HEK293 (cell line): Measurements from ENCODE around the gene ENGASE.

Source experiments
- CTCF ChIA-PET: fragments of 350-600 bp; formaldehyde crosslinking; extraction: SDS; loops from one replicate; lab custom pipeline; 2021; ENCODE audit warnings: antibody characterized with exemption; lab: Yijun Ruan, JAX
- POLR2A ChIA-PET: fragments of 300-600 bp; formaldehyde crosslinking; extraction: SDS; loops from one replicate; lab custom pipeline; 2020; ENCODE audit warnings: antibody characterized with exemption, inconsistent platforms; lab: Yijun Ruan, JAX
- H3K27ac ChIP-seq: fragments of 200-500 bp; sonication (Bioruptor generic); 2 replicates; pipeline ENCODE4 v1.5.1; 2014; ENCODE audit warnings: low read depth, low read length, control low read depth, inconsistent platforms; ENCODE audit errors: extremely low read depth
- H3K36me3 ChIP-seq, 2 experiments: fragments of 200-500 bp in 1 of 2; sonication (Bioruptor generic) in 1 of 2; 1 replicate in 1 of 2; 2 replicates in 1 of 2; pipeline ENCODE4 v1.5.1; 2014 to 2017; ENCODE audit warnings: inconsistent platforms in 2 of 2, low read length in 2 of 2; ENCODE audit not compliant: control insufficient read depth in 2 of 2, insufficient read depth in 1 of 2
- H3K4me1 ChIP-seq: fragments of 200-500 bp; sonication (Bioruptor generic); 2 replicates; pipeline ENCODE4 v1.5.1; 2014; ENCODE audit warnings: mild to moderate bottlenecking, low read length, inconsistent platforms; ENCODE audit not compliant: control insufficient read depth, insufficient read depth
- H3K4me3 ChIP-seq: 2 replicates; pipeline ENCODE4 v1.5.1; 2011; ENCODE audit warnings: low read depth, mild to moderate bottlenecking, control low read depth, low read length, moderate library complexity
- H3K9me3 ChIP-seq: fragments of 200-500 bp; sonication (Bioruptor generic); 2 replicates; pipeline ENCODE4 v1.5.1; 2014; ENCODE audit warnings: low read depth, low read length, inconsistent platforms; ENCODE audit not compliant: control insufficient read depth, insufficient read depth
- AEBP2 ChIP-seq: fragments of 450-650 bp; formaldehyde crosslinking; IDR thresholded peaks from 2 replicates; pipeline ENCODE4 v1.5.1; 2016; ENCODE audit warnings: missing biosample characterization, missing genetic modification characterization, borderline replicate concordance
- BCL11B ChIP-seq: fragments of 450-650 bp; formaldehyde crosslinking; IDR thresholded peaks from 2 replicates; pipeline ENCODE4 v1.5.1; 2016; ENCODE audit warnings: low read depth, missing biosample characterization, missing genetic modification characterization
- HOXA7 ChIP-seq: sonication (generic); formaldehyde crosslinking; IDR thresholded peaks from 2 replicates; pipeline ENCODE4 v1.8.1; 2022; ENCODE audit warnings: missing genetic modification reagents, borderline replicate concordance
- IKZF3 ChIP-seq: fragments of 450-650 bp; IDR thresholded peaks from 2 replicates; pipeline ENCODE4 v1.5.0; 2018; ENCODE audit warnings: missing biosample characterization, mild to moderate bottlenecking, missing genetic modification characterization, moderate library complexity
- KLF17 ChIP-seq: fragments of 450-650 bp; formaldehyde crosslinking; IDR thresholded peaks from 2 replicates; pipeline ENCODE4 v1.5.1; 2016; ENCODE audit warnings: missing biosample characterization, missing genetic modification characterization
- KLF7 ChIP-seq: fragments of 450-650 bp; formaldehyde crosslinking; IDR thresholded peaks from 2 replicates; pipeline ENCODE4 v1.5.1; 2016; ENCODE audit warnings: missing biosample characterization, missing genetic modification characterization, borderline replicate concordance
- KLF8 ChIP-seq: fragments of 450-650 bp; formaldehyde crosslinking; IDR thresholded peaks from 2 replicates; pipeline ENCODE4 v1.5.1; 2016; ENCODE audit warnings: missing biosample characterization, missing genetic modification characterization
- MYNN ChIP-seq: fragments of 450-650 bp; formaldehyde crosslinking; IDR thresholded peaks from 2 replicates; pipeline ENCODE4 v1.5.1; 2016; ENCODE audit warnings: missing biosample characterization, missing genetic modification characterization, borderline replicate concordance
- OSR2 ChIP-seq: fragments of 450-650 bp; formaldehyde crosslinking; IDR thresholded peaks from 2 replicates; pipeline ENCODE4 v1.5.1; 2016; ENCODE audit warnings: missing biosample characterization, missing genetic modification characterization
- TCF7L2 ChIP-seq: IDR thresholded peaks from 2 replicates; pipeline ENCODE4 v1.6.1; 2011; ENCODE audit warnings: low read depth, mild to moderate bottlenecking, inconsistent platforms, low read length, moderate library complexity, borderline replicate concordance
- ZBTB1 ChIP-seq: fragments of 450-650 bp; formaldehyde crosslinking; IDR thresholded peaks from 2 replicates; pipeline ENCODE4 v1.5.1; 2016; ENCODE audit warnings: missing biosample characterization, missing genetic modification characterization
- ZBTB20 ChIP-seq: fragments of 450-650 bp; formaldehyde crosslinking; IDR thresholded peaks from 2 replicates; pipeline ENCODE4 v1.5.1; 2016; ENCODE audit warnings: missing biosample characterization, missing genetic modification characterization
- ZBTB21 ChIP-seq: fragments of 450-650 bp; formaldehyde crosslinking; IDR thresholded peaks from 2 replicates; pipeline ENCODE4 v1.5.1; 2017; ENCODE audit warnings: missing biosample characterization, missing genetic modification characterization
- ZNF2 ChIP-seq: fragments of 450-650 bp; formaldehyde crosslinking; IDR thresholded peaks from 2 replicates; pipeline ENCODE4 v1.5.1; 2016; ENCODE audit warnings: missing biosample characterization, missing genetic modification characterization
- ZNF214 ChIP-seq: fragments of 450-650 bp; formaldehyde crosslinking; IDR thresholded peaks from 2 replicates; pipeline ENCODE4 v1.5.1; 2017; ENCODE audit warnings: missing biosample characterization, mild to moderate bottlenecking, missing genetic modification characterization, borderline replicate concordance
- ZNF221 ChIP-seq: fragments of 450-650 bp; formaldehyde crosslinking; IDR thresholded peaks from 2 replicates; pipeline ENCODE4 v1.5.1; 2017; ENCODE audit warnings: missing biosample characterization, missing genetic modification characterization, borderline replicate concordance
- ZNF24 ChIP-seq: fragments of 450-650 bp; formaldehyde crosslinking; IDR thresholded peaks from 2 replicates; pipeline ENCODE4 v1.5.1; 2016; ENCODE audit warnings: missing biosample characterization, missing genetic modification characterization
- ZNF26 ChIP-seq: fragments of 450-650 bp; formaldehyde crosslinking; IDR thresholded peaks from 2 replicates; pipeline ENCODE4 v1.5.1; 2016; ENCODE audit warnings: missing biosample characterization, missing genetic modification characterization
- ZNF292 ChIP-seq: fragments of 450-650 bp; formaldehyde crosslinking; IDR thresholded peaks from 2 replicates; pipeline ENCODE4 v1.5.1; 2016; ENCODE audit warnings: low read depth, missing biosample characterization, missing genetic modification characterization, borderline replicate concordance
- ZNF324 ChIP-seq: fragments of 450-650 bp; formaldehyde crosslinking; IDR thresholded peaks from 2 replicates; pipeline ENCODE4 v1.5.1; 2016; ENCODE audit warnings: missing biosample characterization, missing genetic modification characterization
- ZNF394 ChIP-seq: fragments of 450-650 bp; formaldehyde crosslinking; IDR thresholded peaks from 2 replicates; pipeline ENCODE4 v1.5.1; 2016; ENCODE audit warnings: missing biosample characterization, missing genetic modification characterization, mild to moderate bottlenecking, moderate library complexity, borderline replicate concordance
- ZNF423 ChIP-seq: fragments of 450-650 bp; formaldehyde crosslinking; IDR thresholded peaks from 2 replicates; pipeline ENCODE4 v1.5.1; 2016; ENCODE audit warnings: missing biosample characterization, missing genetic modification characterization
- ZNF48 ChIP-seq: fragments of 450-650 bp; formaldehyde crosslinking; IDR thresholded peaks from 2 replicates; pipeline ENCODE4 v1.5.1; 2016; ENCODE audit warnings: missing biosample characterization, missing genetic modification characterization
- ZNF514 ChIP-seq: fragments of 450-650 bp; formaldehyde crosslinking; IDR thresholded peaks from 2 replicates; pipeline ENCODE4 v1.5.1; 2016; ENCODE audit warnings: missing biosample characterization, missing genetic modification characterization
- ZNF580 ChIP-seq: fragments of 450-650 bp; formaldehyde crosslinking; IDR thresholded peaks from 2 replicates; pipeline ENCODE4 v1.5.1; 2016; ENCODE audit warnings: missing biosample characterization, missing genetic modification characterization
- ZNF585B ChIP-seq: fragments of 450-650 bp; formaldehyde crosslinking; IDR thresholded peaks from 2 replicates; pipeline ENCODE4 v1.5.1; 2016; ENCODE audit warnings: missing biosample characterization, missing genetic modification characterization
- ZNF629 ChIP-seq: fragments of 450-650 bp; formaldehyde crosslinking; IDR thresholded peaks from 2 replicates; pipeline ENCODE4 v1.5.1; 2017; ENCODE audit warnings: missing biosample characterization, missing genetic modification characterization
- ZNF660 ChIP-seq: fragments of 450-650 bp; IDR thresholded peaks from 2 replicates; pipeline ENCODE4 v1.5.1; 2018; ENCODE audit warnings: missing biosample characterization, mild to moderate bottlenecking, missing genetic modification characterization
- ZNF837 ChIP-seq: fragments of 450-650 bp; formaldehyde crosslinking; IDR thresholded peaks from 2 replicates; pipeline ENCODE4 v1.5.1; 2016; ENCODE audit warnings: missing biosample characterization, missing genetic modification characterization
- TF ChIP-seq, protein P1 (sequence below): fragments of 450-650 bp; formaldehyde crosslinking; IDR thresholded peaks from 2 replicates; pipeline ENCODE4 v1.5.1; 2017; ENCODE audit warnings: missing biosample characterization, mild to moderate bottlenecking, missing genetic modification characterization, moderate library complexity

ENGASE gene

DNA sequence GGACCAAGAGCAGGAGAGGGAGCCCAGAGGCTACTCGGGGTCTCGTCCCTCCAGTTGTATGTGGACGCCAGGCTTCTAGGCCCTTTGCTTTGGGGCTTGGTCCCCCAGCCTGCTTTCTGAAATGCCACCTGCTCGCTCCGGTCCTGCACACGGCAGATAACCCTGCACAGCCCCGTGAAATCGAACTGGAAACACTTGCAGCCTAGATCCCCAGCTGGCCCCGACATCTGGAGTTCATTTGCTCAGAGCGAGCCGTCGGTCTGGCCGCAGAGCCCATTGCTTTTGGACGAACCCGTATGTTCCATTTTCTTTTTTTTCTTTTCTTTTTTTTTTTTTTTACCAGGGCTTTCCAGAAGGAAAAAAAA is 27.7 kb upstream of the ENGASE start:
- no peak overlapping the region for H3K27ac ChIP-seq
- no peaks in the 10 kb centered on the region for H3K4me1 ChIP-seq
- TF ChIP-seq ZNF26 (tag by site-specific recombination) = no peak
- TF ChIP-seq ZNF214 (tag by site-specific recombination) = no peak
- no peak for TF ChIP-seq MYNN
- no peak for TF ChIP-seq ZNF660
- no peak for TF ChIP-seq ZBTB1 (tag by site-specific recombination)
- no peak for TF ChIP-seq ZNF837 (tag by site-specific recombination)
- no peak for TF ChIP-seq ZNF394
- TF ChIP-seq BCL11B = no peak
- no peak for TF ChIP-seq ZNF292
- no peak for TF ChIP-seq KLF17
- TF ChIP-seq ZNF24 (tag by site-specific recombination) = no peak
- no peak for TF ChIP-seq OSR2
- TF ChIP-seq ZNF580 (tag by site-specific recombination) = no peak
- TF ChIP-seq ZNF48 = no peak
- TF ChIP-seq ZNF514 (tag by site-specific recombination) = no peak
- no peak for TF ChIP-seq ZNF324
- TF ChIP-seq ZNF2 (tag by site-specific recombination) = no peak
- TF ChIP-seq ZNF423 = no peak
- TF ChIP-seq KLF8 (tag by site-specific recombination) = no peak
- H3K4me3 ChIP-seq = no peak overlapping the region
- peaks cover 0 to 3% of the 10 kb centered on the region in 2 experiments; a peak in 1 of 3 replicates for H3K36me3 ChIP-seq
- ChIA-PET POLR2A (no interaction called here), CTCF (no interaction called here)
- H3K9me3 ChIP-seq = no peaks in the 10 kb centered on the region

GRCh38 chr17:79047291-79047920 is 27.2 kb upstream of the ENGASE start:
- CTCF ChIA-PET = interaction anchor here (1.0 to 3.0 kb wide), 3 partner anchors 19 to 344 kb away, joined by 3 to 15 read pairs (median 5); no protein-coding TSS in a partner anchor

More at GRCh38 chr17:79047291-79047920, 27.2 kb upstream of the ENGASE start:
- peaks cover 0 to 3% of the 10 kb centered on the region in 2 experiments; a peak in 1 of 3 replicates for H3K36me3 ChIP-seq
- no peak overlapping the region for H3K27ac ChIP-seq
- H3K4me3 ChIP-seq = no peak overlapping the region
- TF ChIP-seq AEBP2 (tag by site-specific recombination) (no peak), HOXA7 (CRISPR knock-in tag) (no peak), ZNF221 (tag by site-specific recombination) (no peak), ZBTB20 (no peak), TCF7L2 (no peak), KLF7 (no peak), KLF8 (tag by site-specific recombination) (no peak), ZNF585B (tag by site-specific recombination) (no peak), ZBTB21 (tag by site-specific recombination) (no peak), ZNF629 (tag by site-specific recombination) (no peak), IKZF3 (tag by site-specific recombination) (no peak)
- TF ChIP-seq, protein P1, sequence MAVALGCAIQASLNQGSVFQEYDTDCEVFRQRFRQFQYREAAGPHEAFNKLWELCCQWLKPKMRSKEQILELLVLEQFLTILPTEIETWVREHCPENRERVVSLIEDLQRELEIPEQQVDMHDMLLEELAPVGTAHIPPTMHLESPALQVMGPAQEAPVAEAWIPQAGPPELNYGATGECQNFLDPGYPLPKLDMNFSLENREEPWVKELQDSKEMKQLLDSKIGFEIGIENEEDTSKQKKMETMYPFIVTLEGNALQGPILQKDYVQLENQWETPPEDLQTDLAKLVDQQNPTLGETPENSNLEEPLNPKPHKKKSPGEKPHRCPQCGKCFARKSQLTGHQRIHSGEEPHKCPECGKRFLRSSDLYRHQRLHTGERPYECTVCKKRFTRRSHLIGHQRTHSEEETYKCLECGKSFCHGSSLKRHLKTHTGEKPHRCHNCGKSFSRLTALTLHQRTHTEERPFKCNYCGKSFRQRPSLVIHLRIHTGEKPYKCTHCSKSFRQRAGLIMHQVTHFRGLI (tag by site-specific recombination) = no peak
- H3K4me1 ChIP-seq = no peaks in the 10 kb centered on the region
- POLR2A ChIA-PET = no interaction called here
- no peaks in the 10 kb centered on the region for H3K9me3 ChIP-seq
